Heart right ventricle (tissue), 16 donors: Measurements from ENCODE around the gene SAC3D1. TPM values are rescaled to one million over a fixed set of nuclear protein-coding genes. Genes with fewer than 3 reads are reported as not detected.
A peak's percentile ranks its signal among the peaks of the same experiment; 100 is the strongest.

ENCODE experiments used
- ATAC-seq, 8 donors: fragments of 200-7000 bp; cut with Tn5 transposase; one replicate each; pipeline ENCODE4 v1.9.1; 2020; ENCODE audit warnings: mild to moderate bottlenecking in 8 of 8, moderate library complexity in 8 of 8, moderate number of reproducible peaks in 1 of 8
- DNase-seq, 2 donors: peaks; one replicate each; pipeline ENCODE4 v3.0.0-alpha.2; 2020
- H3K27ac ChIP-seq, 10 donors: fragments of 200-600 bp; sonication (generic) in 2 of 10; one replicate each; pipeline versions ENCODE4 v1.5.0 to v1.8.0; 2020 to 2022; ENCODE audit warnings: mild to moderate bottlenecking in 3 of 10
- H3K27me3 ChIP-seq, 7 donors: fragments of 200-600 bp; one replicate each; pipeline ENCODE4 v1.8.0; 2021 to 2022; ENCODE audit warnings: mild to moderate bottlenecking in 2 of 7
- H3K36me3 ChIP-seq, 9 donors: fragments of 200-600 bp; sonication (generic) in 1 of 9; one replicate each; pipeline versions ENCODE4 v1.5.0 to v1.8.0; 2020 to 2022; ENCODE audit warnings: mild to moderate bottlenecking in 2 of 9
- H3K4me1 ChIP-seq, 9 donors: fragments of 200-600 bp; sonication (generic) in 1 of 9; one replicate each; pipeline versions ENCODE4 v1.5.0 to v1.8.0; 2020 to 2022; ENCODE audit warnings: mild to moderate bottlenecking in 4 of 9
- H3K4me3 ChIP-seq, 10 donors: fragments of 200-600 bp; sonication (generic) in 2 of 10; one replicate each; pipeline versions ENCODE4 v1.5.0 to v1.8.0; 2020 to 2022; ENCODE audit warnings: mild to moderate bottlenecking in 7 of 10, moderate library complexity in 2 of 10
- H3K9me3 ChIP-seq, 11 donors: fragments of 200-600 bp in 10 of 11; sonication (generic) in 2 of 11; one replicate each; pipeline versions ENCODE4 v1.5.0 to v1.8.0; 2013 to 2022; ENCODE audit warnings: mild to moderate bottlenecking in 2 of 11, control low read depth in 1 of 11, moderate library complexity in 1 of 11
- CTCF ChIP-seq, 9 donors: fragments of 200-600 bp; sonication (generic) in 2 of 9; IDR thresholded peaks; one replicate each; pipeline versions ENCODE4 v1.5.0 to v1.8.0; 2021 to 2022; ENCODE audit warnings: antibody characterized with exemption in 9 of 9, mild to moderate bottlenecking in 5 of 9, moderate library complexity in 1 of 9
- WGBS, 2 donors: extraction: QIAGEN DNeasy Blood & Tissue Kit; methylation state at CpG; one replicate each; pipeline ENCODE4 v1.1.7; 2013; ENCODE audit warnings: inconsistent platforms in 1 of 2; 5-methylcytosine and 5-hydroxymethylcytosine counted together
- intact Hi-C, 10 donors: fragments of 100-400 bp; cut with DNase I; formaldehyde crosslinking; loops; one replicate each; pipeline versions ENCODE4 v1.11.1 to v1.14.2; 2022
- long read RNA-seq, 3 donors: library from polyadenylated mRNA; unstranded; transcript quantifications; one replicate each; pipeline ENCODE4 v2.0.0, GENCODE V29; 2020 to 2021
- polyA plus RNA-seq, 2 donors: library from polyadenylated mRNA; stranded (reverse); fragments of 200-250 nt; gene quantifications; one replicate each; pipeline ENCODE4 v1.2.3, GENCODE V29; 2013
- total RNA-seq, 10 donors: library from RNA; stranded (reverse); fragmentation: NEBNext Ultra II Directional in 3 of 10; extraction: Animal tissue kit (Norgen Biotek cat#: 25700) in 3 of 10; gene quantifications; one replicate each; pipeline versions ENCODE4 v1.2.1 to v1.2.4, GENCODE V29; 2021 to 2023
- donor health status: Arrhythmogenic right ventricular cardiomyopathy.
- donor health status: ischemic (EF 13 %, LVEDD 7.1; RV severe dilation, severe dysfunction).
- donor health status: healthy with polysubstance abuse.
- donor health status: DM: no; HTN: yes; CAD: no.
- donor health status: DM: no; HTN: no; CAD: no.
- donor health status: ischemic (EF 25% LVEDD 6.9; RV normal size, moderate dysfunction).
- donor health status: ischemic (EF 25% LVEDD 5.7; RV mildly dilated, moderate dysfunction).
- donor health status: healthy.
- donor health status: DM: yes; HTN: yes; CAD: no.
- donor health status: Ischemic cardiomyopathy.
- donor health status: ischemic (EF 35%, LVEDD 5.7; RV mildly dilated, moderate dysfunction).
- donor health status: nonischemic (EF 11% LVEDD 7.7; RV severe dilation, severe dysfunction).
- donor health status: DM: yes; HTN: yes; CAD: no.
- donor health status: PGD.
- donor health status: ischemic (EF 29% LVEDD 5.4; RV normal size, mild dysfunction).
- donor health status: nonischemic (EF 23%, LVEDD 6.1; RV moderate dilation, normal function).

Gene SAC3D1
- total RNA-seq (1 to 10 TPM; 3.8 to 9.3 (median 4.8) TPM), polyA plus RNA-seq (10 to 100 TPM in 1 of 2 donors, 1 to 10 TPM in 1; 4.7 to 17.3 TPM)
- long read RNA-seq, donor 1, transcript SAC3D1-201 (2 exons, 1,566 nt), result major isoform, 17 of 23 reads
- long read RNA-seq, donor 1, partial matches to known transcripts, result 0 of 23 reads
- long read RNA-seq, donor 1, other reads (novel, unspliced or antisense), result 2 of 23 reads
- long read RNA-seq, donor 2, partial matches to known transcripts, result 0 of 4 reads
- long read RNA-seq, donor 2, other reads (novel, unspliced or antisense), result 1 of 4 reads
- long read RNA-seq, donor 3, partial matches to known transcripts, result 0 of 1 reads
- long read RNA-seq, donor 3, other reads (novel, unspliced or antisense), result 0 of 1 reads

GRCh38 chr11:65040847-65041622 lies at the start of gene SAC3D1:
Gene SAC3D1, plus strand, starts transcription at chr11:65041210. Its CDS starts 83 bp downstream, at chr11:65041293.
- Histone ChIP-seq H3K36me3 (peaks cover 0 to 59% (median 10%) of the 10 kb centered on the region in 9 donors), H3K27ac (peak within 1 kb of the TSS; percentile 81 to 97 (median 93)), H3K4me3 (peak within 1 kb of the TSS; percentile 42 to 92 (median 80)), H3K27me3 (no peaks in the 10 kb centered on the region), H3K4me1 (peaks cover 0 to 40% (median 18%) of the 10 kb centered on the region in 9 donors), H3K9me3 (no peaks in the 10 kb centered on the region)
- 0 to 1% methylated on average over 90 to 91 of the region's 91 CpGs for WGBS, 2 donors
- peak; percentile 89 for DNase-seq
- intact Hi-C loops, result loop anchor here in 3 of 10 donors (1.0 to 5.0 kb wide), 3 partner anchors 41 to 44 kb away; partner anchors contain the start of genes CDCA5 (in 3 of the 3) and ZFPL1 (in 3 of the 3)
- TF ChIP-seq CTCF (IDR thresholded peaks at IDR 0.05), result peak in 2 of 9 donors; percentile 9 to 16
- ATAC-seq, result peak; percentile 96 to 98 (median 97)

- TF ChIP-seq CTCF (IDR thresholded peaks at IDR 0.05), result no peak
- Histone ChIP-seq H3K27ac (no peak overlapping the region), H3K9me3 (no peaks in the 10 kb centered on the region), H3K4me1 (peaks cover 2 to 76% (median 41%) of the 10 kb centered on the region in 9 donors), H3K27me3 (no peaks in the 10 kb centered on the region), H3K36me3 (peaks cover 0 to 32% (median 0%) of the 10 kb centered on the region in 9 donors), H3K4me3 (no peak overlapping the region)
- DNase-seq (no peak), ATAC-seq (no peak)
- WGBS, 2 donors, result 92 to 96% methylated on average over 7 of the region's 7 CpGs
- intact Hi-C loops, result loop anchor here in 3 of 10 donors (10.0 kb wide), 2 partner anchors 70 to 150 kb away; partner anchors contain the start of genes PPP2R5B (in 2 of the 3) and CDC42BPG (in 1 of the 3)
These were observed 46.7 kb upstream of the SAC3D1 start for GRCh38 chr11:64994318-64994717.

GRCh38 chr11:64996327-64996709 lies 44.7 kb upstream of the SAC3D1 start:
- intact Hi-C loops, result loop anchor here in 5 of 10 donors (5.0 to 10.0 kb wide), 4 partner anchors 69 to 152 kb away; partner anchors contain the start of genes PPP2R5B (in 2 of the 5), ATG2A (in 1 of the 5) and CDC42BPG (in 1 of the 5)
- H3K4me3 ChIP-seq, result peak overlapping the region; percentile 1 to 65 (median 52)
- 35 to 47% methylated on average over 11 of the region's 11 CpGs for WGBS, 2 donors
- no peak for TF ChIP-seq CTCF (IDR thresholded peaks at IDR 0.05)
- peak in 5 of 8 donors; percentile 6 to 44 (median 21) for ATAC-seq
- no peak for DNase-seq
- H3K9me3 ChIP-seq, result no peaks in the 10 kb centered on the region
- H3K36me3 ChIP-seq, result peaks cover 0 to 24% (median 0%) of the 10 kb centered on the region in 9 donors
- H3K4me1 ChIP-seq, result peaks cover 2 to 56% (median 22%) of the 10 kb centered on the region in 9 donors
- H3K27ac ChIP-seq, result peak overlapping the region in 9 of 10 donors; percentile 41 to 88 (median 72)
- H3K27me3 ChIP-seq, result no peaks in the 10 kb centered on the region
